ENCODE data around the gene DSP. TPM values are rescaled to one million over a fixed set of nuclear protein-coding genes. Genes with fewer than 3 reads are reported as not detected.

The DSP gene
- total and polyA plus RNA-seq, 2 of the 13 experiments (the other 11 are each of a cell fraction or from before 2014, with no cell fraction given) = 89.8 to 117 TPM

DNA sequence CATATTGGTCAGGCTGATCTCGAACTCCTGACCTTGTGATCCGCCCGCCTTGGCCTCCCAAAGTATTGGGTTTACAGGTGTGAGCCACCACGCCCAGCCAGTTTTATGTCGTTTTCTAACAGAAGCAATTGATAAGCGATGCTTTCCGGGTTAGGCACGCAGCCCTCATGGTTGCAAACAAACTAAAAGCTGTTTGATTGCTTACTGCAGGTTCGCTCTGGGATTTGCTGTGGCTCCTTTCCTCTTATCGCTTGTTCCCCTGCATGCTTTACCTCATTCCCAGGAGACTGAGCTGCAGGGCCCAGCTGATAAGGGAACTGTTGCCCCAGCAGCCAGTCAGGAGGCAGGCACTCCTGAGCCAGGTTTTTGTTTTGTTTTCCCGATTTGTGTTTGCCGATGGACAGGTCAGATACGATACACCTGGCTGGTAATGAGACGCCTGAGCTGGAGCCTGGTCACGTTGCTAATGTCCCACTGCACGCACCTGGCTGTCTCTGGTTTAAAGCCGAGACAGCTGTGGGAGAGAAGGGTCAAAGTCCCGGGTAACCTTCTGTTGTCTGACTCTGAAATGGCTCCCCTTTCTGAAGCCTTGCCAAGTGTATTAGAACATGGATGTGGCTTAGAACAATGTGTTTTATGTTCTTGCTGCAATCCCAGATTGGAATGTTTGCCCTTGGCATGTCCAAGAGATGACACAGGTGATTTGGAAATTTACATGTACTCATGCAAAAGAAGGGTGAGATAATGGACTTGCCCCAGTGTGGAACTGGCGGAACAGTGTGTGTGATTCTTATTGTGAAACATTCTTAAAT, 19.9 kb downstream of the DSP start (continued):
- TF ChIP-seq ZNF512B (CRISPR knock-in tag; IDR thresholded peaks at IDR 0.05; ENCODE audit: borderline replicate concordance) = peak; percentile 90; the same call in 1 of the 2 replicates
- TF ChIP-seq, protein P1, sequence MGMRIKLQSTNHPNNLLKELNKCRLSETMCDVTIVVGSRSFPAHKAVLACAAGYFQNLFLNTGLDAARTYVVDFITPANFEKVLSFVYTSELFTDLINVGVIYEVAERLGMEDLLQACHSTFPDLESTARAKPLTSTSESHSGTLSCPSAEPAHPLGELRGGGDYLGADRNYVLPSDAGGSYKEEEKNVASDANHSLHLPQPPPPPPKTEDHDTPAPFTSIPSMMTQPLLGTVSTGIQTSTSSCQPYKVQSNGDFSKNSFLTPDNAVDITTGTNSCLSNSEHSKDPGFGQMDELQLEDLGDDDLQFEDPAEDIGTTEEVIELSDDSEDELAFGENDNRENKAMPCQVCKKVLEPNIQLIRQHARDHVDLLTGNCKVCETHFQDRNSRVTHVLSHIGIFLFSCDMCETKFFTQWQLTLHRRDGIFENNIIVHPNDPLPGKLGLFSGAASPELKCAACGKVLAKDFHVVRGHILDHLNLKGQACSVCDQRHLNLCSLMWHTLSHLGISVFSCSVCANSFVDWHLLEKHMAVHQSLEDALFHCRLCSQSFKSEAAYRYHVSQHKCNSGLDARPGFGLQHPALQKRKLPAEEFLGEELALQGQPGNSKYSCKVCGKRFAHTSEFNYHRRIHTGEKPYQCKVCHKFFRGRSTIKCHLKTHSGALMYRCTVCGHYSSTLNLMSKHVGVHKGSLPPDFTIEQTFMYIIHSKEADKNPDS (CRISPR knock-in tag; IDR thresholded peaks at IDR 0.05) = peak; percentile 39; the same call in 1 of the 2 replicates
- peak; percentile 94 for TF ChIP-seq ZC3H13 (CRISPR knock-in tag; IDR thresholded peaks at IDR 0.05)
- TF ChIP-seq CREB3 (CRISPR knock-in tag; IDR thresholded peaks at IDR 0.05) = no peak
- peak; percentile 86; the same call in 1 of the 2 replicates for TF ChIP-seq FOXK1 (CRISPR knock-in tag; IDR thresholded peaks at IDR 0.05; ENCODE audit: borderline replicate concordance, low read depth)
- TF ChIP-seq, protein P2, sequence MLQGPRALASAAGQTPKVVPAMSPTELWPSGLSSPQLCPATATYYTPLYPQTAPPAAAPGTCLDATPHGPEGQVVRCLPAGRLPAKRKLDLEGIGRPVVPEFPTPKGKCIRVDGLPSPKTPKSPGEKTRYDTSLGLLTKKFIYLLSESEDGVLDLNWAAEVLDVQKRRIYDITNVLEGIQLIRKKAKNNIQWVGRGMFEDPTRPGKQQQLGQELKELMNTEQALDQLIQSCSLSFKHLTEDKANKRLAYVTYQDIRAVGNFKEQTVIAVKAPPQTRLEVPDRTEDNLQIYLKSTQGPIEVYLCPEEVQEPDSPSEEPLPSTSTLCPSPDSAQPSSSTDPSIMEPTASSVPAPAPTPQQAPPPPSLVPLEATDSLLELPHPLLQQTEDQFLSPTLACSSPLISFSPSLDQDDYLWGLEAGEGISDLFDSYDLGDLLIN (CRISPR knock-in tag; IDR thresholded peaks at IDR 0.05; ENCODE audit: borderline replicate concordance) = no peak; the same call in 1 of the 2 replicates
- TF ChIP-seq ZNF292 (CRISPR knock-in tag; IDR thresholded peaks at IDR 0.05; ENCODE audit: borderline replicate concordance, low read depth) = peak; percentile 98
- TF ChIP-seq REL (CRISPR knock-in tag; conservative IDR thresholded peaks at IDR 0.05) = 0 out of 2 replicates have a peak, but pooled peaks have one; percentile 54
- TF ChIP-seq TCF7L2 (IDR thresholded peaks at IDR 0.05; ENCODE audit: low read depth, low read length) = no peak
- TF ChIP-seq GTF3A (CRISPR knock-in tag; conservative IDR thresholded peaks at IDR 0.05) = peak; percentile 55; the same call in 1 of the 2 replicates
- TF ChIP-seq, protein P3, sequence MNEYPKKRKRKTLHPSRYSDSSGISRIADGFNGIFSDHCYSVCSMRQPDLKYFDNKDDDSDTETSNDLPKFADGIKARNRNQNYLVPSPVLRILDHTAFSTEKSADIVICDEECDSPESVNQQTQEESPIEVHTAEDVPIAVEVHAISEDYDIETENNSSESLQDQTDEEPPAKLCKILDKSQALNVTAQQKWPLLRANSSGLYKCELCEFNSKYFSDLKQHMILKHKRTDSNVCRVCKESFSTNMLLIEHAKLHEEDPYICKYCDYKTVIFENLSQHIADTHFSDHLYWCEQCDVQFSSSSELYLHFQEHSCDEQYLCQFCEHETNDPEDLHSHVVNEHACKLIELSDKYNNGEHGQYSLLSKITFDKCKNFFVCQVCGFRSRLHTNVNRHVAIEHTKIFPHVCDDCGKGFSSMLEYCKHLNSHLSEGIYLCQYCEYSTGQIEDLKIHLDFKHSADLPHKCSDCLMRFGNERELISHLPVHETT (CRISPR knock-in tag; conservative IDR thresholded peaks at IDR 0.05) = peak; percentile 52; the same call in 1 of the 2 replicates
- TF ChIP-seq, protein P4, sequence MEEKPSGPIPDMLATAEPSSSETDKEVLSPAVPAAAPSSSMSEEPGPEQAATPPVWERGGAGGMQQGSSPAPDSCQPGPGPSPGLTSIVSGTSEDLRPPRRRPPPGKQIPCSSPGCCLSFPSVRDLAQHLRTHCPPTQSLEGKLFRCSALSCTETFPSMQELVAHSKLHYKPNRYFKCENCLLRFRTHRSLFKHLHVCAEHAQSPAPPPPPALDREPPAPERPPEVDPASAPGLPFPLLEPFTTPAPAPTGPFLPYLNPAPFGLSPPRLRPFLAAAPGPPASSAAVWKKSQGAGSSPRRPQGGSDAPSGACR (CRISPR knock-in tag; IDR thresholded peaks at IDR 0.05) = peak; percentile 68; the same call in 1 of the 2 replicates
- peak; percentile 98 for TF ChIP-seq TGIF2 (CRISPR knock-in tag; IDR thresholded peaks at IDR 0.05)
- peak; percentile 88 for TF ChIP-seq ZBTB3 (CRISPR knock-in tag; IDR thresholded peaks at IDR 0.05; ENCODE audit: borderline replicate concordance, low read depth)
